MG63 (cell line): ENCODE data around the gene IFNL2. TPM values are rescaled to one million over a fixed set of nuclear protein-coding genes. Genes with fewer than 3 reads are reported as not detected.
"Not testable (repeated sequence)": the region's sequence is repeated elsewhere in the genome, so short reads cannot be mapped to it uniquely, and the experiment has no call there.

Experiments
- DNase-seq: peaks from one replicate; pipeline ENCODE4 v3.0.0-alpha.2; 2020
- H3K27me3 ChIP-seq: fragments of 250-450 bp; sonication (Bioruptor Pico); 2 replicates; pipeline ENCODE4 v1.5.1; 2020; ENCODE audit warnings: mild to moderate bottlenecking, moderate library complexity
- H3K36me3 ChIP-seq: fragments of 250-450 bp; sonication (Bioruptor Pico); 2 replicates; pipeline ENCODE4 v1.5.1; 2020; ENCODE audit warnings: mild to moderate bottlenecking, moderate library complexity
- H3K4me3 ChIP-seq: fragments of 250-450 bp; sonication (Bioruptor Pico); 2 replicates; pipeline ENCODE4 v1.5.1; 2020; ENCODE audit warnings: mild to moderate bottlenecking, moderate library complexity
- H3K9me3 ChIP-seq: fragments of 250-450 bp; sonication (Bioruptor Pico); 2 replicates; pipeline ENCODE4 v1.5.1; 2020; ENCODE audit warnings: mild to moderate bottlenecking, moderate library complexity
- total RNA-seq: library from RNA; depleted of rRNA; stranded (reverse); fragments of >200 nt; shearing (Covaris generic); gene quantifications from 2 replicates; pipeline ENCODE4 v1.2.3, GENCODE V29; 2014; ENCODE audit warnings: low replicate concordance; rRNA removed

The IFNL2 gene
- total RNA-seq = not detected in 2 replicates

DNA sequence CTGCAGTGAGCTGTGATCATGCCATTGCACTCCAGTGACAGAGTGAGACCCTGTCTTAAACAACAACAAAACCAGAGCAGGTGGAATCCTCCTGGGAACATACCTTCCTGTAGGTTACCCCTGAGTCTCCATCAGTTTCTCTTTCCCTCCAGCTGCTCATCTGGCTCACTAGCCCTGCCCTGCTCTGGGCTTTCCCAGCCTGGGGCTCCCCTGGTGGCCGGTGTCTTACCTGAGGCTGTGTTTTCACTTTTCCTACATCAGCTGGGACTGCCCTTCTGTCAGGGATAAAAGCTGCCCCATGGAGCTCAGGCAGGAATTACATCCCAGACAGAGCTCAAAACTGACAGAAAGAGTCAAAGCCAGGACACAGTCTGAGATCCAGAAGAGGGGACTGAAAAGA is at the start of gene IFNL2:
Gene IFNL2 (plus strand): TSS at position 312 of the 400 bp plus-strand sequence. CDS start 173 bp downstream, outside the sequence.
- DNase-seq, H3K36me3 ChIP-seq: not testable (repeated sequence)
- peaks cover 17% of the 10 kb centered on the region for H3K27me3 ChIP-seq

GRCh38 chr19:39219108-39219507 is 49.1 kb upstream of the IFNL2 start:
- not testable (repeated sequence) for DNase-seq, H3K9me3 ChIP-seq, H3K4me3 ChIP-seq, H3K27me3 ChIP-seq, H3K36me3 ChIP-seq

More for the DNA sequence above, at the start of gene IFNL2:
- H3K9me3 ChIP-seq, H3K4me3 ChIP-seq: not testable (repeated sequence)

DNA sequence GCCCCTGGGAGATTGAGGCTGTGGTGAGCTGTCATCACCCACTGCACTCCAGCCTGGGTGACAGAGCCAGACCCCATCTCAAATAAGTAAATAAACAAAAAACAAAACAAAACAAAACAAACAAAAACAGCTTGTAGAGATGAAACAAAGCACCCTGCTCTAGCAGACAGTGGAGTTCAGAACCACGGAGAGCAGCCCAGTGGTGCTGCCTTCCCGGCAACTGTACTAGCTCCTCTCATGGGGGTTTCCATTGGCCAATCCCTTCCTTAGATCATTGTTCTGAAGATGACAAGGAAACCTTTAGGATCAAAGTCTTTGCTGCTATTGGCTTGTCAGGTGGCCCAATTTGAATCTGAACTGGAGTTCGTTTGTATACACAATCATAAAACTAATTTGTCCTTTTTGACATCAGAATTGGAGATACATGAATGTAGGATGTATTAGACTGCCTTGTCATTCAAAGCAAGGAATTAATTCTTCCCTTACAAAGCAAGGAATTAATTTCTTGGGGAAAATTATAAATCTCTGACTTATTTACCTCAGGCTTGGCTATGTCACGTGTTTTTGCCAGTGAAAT is 44.4 kb upstream of the IFNL2 start:
- no peak for DNase-seq
- Histone ChIP-seq H3K36me3 (no peaks in the 10 kb centered on the region), H3K9me3 (no peaks in the 10 kb centered on the region), H3K4me3 (no peak overlapping the region), H3K27me3 (peaks cover 12% of the 10 kb centered on the region)

DNA sequence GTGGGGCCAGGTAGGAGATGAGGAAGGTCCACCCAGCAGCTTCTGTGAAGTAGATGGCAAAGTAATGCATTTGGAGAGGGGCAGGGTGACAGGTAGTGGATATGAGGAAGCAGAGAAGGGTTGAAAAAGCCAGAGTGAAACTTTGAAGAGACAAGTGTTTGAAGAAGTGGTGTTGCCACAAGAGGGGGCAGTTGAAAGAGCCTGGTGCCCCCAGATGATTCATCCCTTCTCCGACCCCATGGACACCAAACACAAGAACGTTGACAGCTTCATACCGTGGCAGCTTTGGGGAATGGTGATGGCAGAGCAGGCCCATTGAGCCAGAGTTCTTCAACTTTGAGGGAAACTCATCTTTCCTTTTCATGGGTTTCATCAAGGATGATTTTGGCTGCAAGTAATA is 43.3 kb upstream of the IFNL2 start:
- no peak overlapping the region for H3K4me3 ChIP-seq
- no peaks in the 10 kb centered on the region for H3K36me3 ChIP-seq
- DNase-seq = no peak
- H3K9me3 ChIP-seq = no peaks in the 10 kb centered on the region
- H3K27me3 ChIP-seq = peaks cover 12% of the 10 kb centered on the region

- Histone ChIP-seq H3K9me3 (no peaks in the 10 kb centered on the region), H3K36me3 (no peaks in the 10 kb centered on the region), H3K27me3 (peaks cover 20% of the 10 kb centered on the region), H3K4me3 (no peak overlapping the region)
- DNase-seq = no peak
Observed at GRCh38 chr19:39230096-39230764, 38.0 kb upstream of the IFNL2 start.

DNA sequence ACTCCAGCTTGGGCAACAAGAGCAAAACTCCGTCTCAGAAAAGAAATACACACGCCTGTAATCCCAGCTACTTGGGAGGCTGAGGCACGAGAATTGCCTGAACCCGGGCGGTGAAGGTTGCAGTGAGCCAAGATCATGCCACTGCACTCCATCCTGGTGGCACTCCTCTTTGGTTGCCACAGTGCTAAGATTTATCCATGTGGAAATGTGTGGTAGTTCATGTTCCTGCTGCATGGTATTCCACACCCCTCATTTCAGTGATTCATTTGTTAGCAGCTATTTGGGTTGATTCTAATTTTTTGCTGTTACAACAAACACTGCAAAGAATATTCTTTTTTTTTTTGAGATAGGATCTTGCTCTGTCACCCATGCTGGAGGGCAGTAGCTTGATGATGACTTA is 35.5 kb upstream of the IFNL2 start:
- Histone ChIP-seq H3K27me3 (peaks cover 13% of the 10 kb centered on the region), H3K4me3 (no peak overlapping the region), H3K36me3 (no peaks in the 10 kb centered on the region), H3K9me3 (no peaks in the 10 kb centered on the region)
- DNase-seq = no peak

- Histone ChIP-seq H3K36me3 (no peaks in the 10 kb centered on the region), H3K27me3 (peaks cover 13% of the 10 kb centered on the region), H3K9me3 (no peaks in the 10 kb centered on the region), H3K4me3 (no peak overlapping the region)
- DNase-seq = no peak
Observed at GRCh38 chr19:39236527-39236926, 31.7 kb upstream of the IFNL2 start.

DNA sequence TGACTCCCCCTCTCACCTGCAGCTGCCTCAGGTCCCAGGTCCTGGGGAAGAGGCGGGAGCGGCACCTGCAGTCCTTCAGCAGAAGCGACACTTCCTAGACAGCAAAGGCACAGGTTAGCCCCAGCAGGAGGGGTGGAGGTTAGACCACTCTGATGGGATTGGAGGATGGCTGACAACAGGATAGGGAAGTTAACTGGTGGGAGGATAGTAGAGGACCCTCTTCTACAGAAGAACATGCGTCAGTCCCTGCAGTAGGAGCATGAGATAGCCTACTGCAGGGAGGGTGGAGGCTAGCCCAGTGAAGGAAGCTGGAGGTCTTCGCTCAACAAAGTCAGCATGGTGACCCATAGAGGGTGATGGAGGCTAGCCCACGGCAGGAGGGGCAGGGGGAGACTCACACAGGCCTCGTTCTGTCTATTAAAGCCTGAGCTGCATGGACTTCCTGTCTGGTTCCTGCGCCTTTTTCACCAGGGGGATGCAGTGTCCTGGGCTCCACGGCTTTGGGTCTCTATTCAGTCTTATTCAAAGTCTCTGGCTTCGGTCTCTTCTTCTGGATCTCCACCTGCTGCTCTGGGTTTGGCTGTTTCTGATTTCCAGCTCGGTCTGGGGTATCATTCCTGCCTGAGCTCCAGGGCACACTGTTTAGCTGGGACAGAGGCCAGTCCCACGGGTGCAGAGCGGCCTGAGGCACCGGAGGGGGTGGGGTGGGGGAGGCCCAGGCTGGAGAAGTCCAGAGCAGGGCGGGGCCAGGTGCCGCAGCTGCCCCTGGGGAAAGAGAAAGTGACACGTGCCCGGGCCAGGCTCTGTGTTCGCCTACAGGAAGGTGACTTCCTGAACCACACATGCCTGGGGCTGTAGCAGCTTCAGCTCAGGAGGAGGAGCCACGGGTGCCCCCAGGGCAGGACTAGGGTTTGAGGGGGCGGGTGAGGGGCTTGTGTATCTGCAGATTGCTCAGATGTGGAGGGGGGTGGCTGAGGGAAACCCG is 30.7 kb upstream of the IFNL2 start:
- H3K4me3 ChIP-seq = no peak overlapping the region
- peaks cover 12% of the 10 kb centered on the region for H3K27me3 ChIP-seq
- no peak for DNase-seq
- no peaks in the 10 kb centered on the region for H3K36me3 ChIP-seq
- no peaks in the 10 kb centered on the region for H3K9me3 ChIP-seq

GRCh38 chr19:39238209-39238608 is 30.0 kb upstream of the IFNL2 start:
- no peak for DNase-seq
- H3K27me3 ChIP-seq = peaks cover 10% of the 10 kb centered on the region; the same call in 1 of the 2 replicates
- no peaks in the 10 kb centered on the region for H3K36me3 ChIP-seq
- H3K9me3 ChIP-seq = no peaks in the 10 kb centered on the region
- no peak overlapping the region for H3K4me3 ChIP-seq

GRCh38 chr19:39238944-39239343 is 29.3 kb upstream of the IFNL2 start:
- peaks cover 5% of the 10 kb centered on the region; the same call in 1 of the 2 replicates for H3K27me3 ChIP-seq
- H3K36me3 ChIP-seq = no peaks in the 10 kb centered on the region
- no peaks in the 10 kb centered on the region for H3K9me3 ChIP-seq
- DNase-seq = no peak
- no peak overlapping the region for H3K4me3 ChIP-seq

- Histone ChIP-seq H3K27me3 (peaks cover under 1% of the 10 kb centered on the region; the same call in 1 of the 2 replicates), H3K36me3 (no peaks in the 10 kb centered on the region), H3K9me3 (no peaks in the 10 kb centered on the region), H3K4me3 (no peak overlapping the region)
- no peak for DNase-seq
Observed at GRCh38 chr19:39240421-39240820, 27.8 kb upstream of the IFNL2 start.

DNA sequence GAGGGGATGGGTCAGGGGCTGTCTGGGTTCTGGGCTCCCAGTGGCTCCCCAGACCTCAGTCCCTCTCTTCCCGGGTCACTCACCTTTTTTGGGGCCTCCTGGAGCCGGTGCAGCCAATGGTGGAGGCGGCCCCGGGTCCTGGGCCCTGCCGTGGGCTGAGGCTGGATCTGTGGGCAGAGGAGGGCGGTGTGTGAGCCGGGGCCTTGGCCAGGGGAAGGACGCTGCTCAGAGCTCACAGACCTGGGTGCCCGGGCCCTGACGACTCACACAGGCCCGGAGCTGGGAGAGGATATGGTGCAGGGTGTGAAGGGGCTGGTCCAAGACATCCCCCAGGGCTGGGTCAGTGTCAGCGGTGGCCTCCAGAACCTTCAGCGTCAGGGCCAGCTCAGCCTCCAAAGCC is 24.5 kb upstream of the IFNL2 start:
- H3K36me3 ChIP-seq, DNase-seq, H3K4me3 ChIP-seq, H3K9me3 ChIP-seq, H3K27me3 ChIP-seq: not testable (repeated sequence)

DNA sequence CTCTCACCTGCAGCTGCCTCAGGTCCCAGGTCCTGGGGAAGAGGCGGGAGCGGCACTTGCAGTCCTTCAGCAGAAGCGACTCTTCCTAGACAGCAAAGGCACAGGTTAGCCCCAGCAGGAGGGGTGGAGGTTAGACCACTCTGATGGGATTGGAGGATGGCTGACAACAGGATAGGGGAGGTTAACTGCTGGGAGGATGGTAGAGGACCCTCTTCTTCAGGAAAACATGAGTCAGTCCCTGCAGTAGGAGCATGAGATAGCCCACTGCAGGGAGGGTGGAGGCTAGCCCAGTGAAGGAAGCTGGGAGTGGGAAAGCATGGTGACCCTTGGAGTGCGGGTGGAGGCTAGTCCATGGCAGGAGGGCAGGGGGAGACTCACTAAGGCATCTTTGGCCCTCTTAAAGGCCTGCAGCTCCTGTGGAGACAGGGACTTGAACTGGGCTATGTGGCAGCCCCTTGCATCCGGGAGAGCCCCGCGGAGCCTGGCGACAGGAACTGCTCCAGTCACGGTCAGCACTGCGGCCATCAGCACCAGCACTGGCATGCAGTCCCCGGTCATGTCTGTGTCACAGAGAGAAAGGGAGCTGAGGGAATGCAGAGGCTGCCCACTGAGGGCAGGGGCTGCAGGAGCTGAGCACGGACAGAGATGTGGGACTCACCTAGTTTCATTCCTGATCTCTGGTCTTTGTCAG is 23.6 kb upstream of the IFNL2 start, which contains the start of gene IFNL3:
Gene IFNL3 (minus strand): TSS at position 597 of the 691 bp plus-strand sequence. CDS start 39 bp downstream, at position 558.
- not testable (repeated sequence) for DNase-seq, H3K27me3 ChIP-seq, H3K9me3 ChIP-seq, H3K4me3 ChIP-seq, H3K36me3 ChIP-seq

GRCh38 chr19:39245166-39245565 is 23.0 kb upstream of the IFNL2 start:
- H3K36me3 ChIP-seq, H3K4me3 ChIP-seq, H3K9me3 ChIP-seq, DNase-seq, H3K27me3 ChIP-seq: not testable (repeated sequence)

- Histone ChIP-seq H3K36me3 (no peaks in the 10 kb centered on the region), H3K4me3 (no peak overlapping the region), H3K27me3 (peaks cover 2% of the 10 kb centered on the region; the same call in 1 of the 2 replicates), H3K9me3 (no peaks in the 10 kb centered on the region)
- DNase-seq = no peak
Observed at GRCh38 chr19:39246951-39247669, 21.1 kb upstream of the IFNL2 start.
